HCT116 (cell line): Measurements from ENCODE around the gene MLANA.

Experiments used
- CEBPB ChIP-seq: IDR thresholded peaks from 2 replicates; pipeline ENCODE4 v1.6.1; 2012; ENCODE audit warnings: low read depth
- CTCF ChIP-seq, 3 experiments: fragments of 200-600 bp in 1 of 3; sonication (generic) in 1 of 3; IDR thresholded peaks in 2 of 3; conservative IDR thresholded peaks in 1 of 3; 2 replicates each; pipeline ENCODE4 v1.5.1; 2012 to 2017; ENCODE audit warnings: low read depth in 2 of 3, low read length in 2 of 3, antibody characterized with exemption in 1 of 3, borderline replicate concordance in 1 of 3, control low read depth in 1 of 3, mild to moderate bottlenecking in 1 of 3, mixed read lengths in 1 of 3, mixed run types in 1 of 3, moderate library complexity in 1 of 3; ENCODE audit not compliant: insufficient read depth in 1 of 3
- POLR2A ChIP-seq: IDR thresholded peaks from 2 replicates; pipeline ENCODE4 v1.7.0; 2011; ENCODE audit warnings: borderline replicate concordance; ENCODE audit not compliant: insufficient read depth, insufficient read length; ENCODE audit errors: extremely low read depth

GRCh38 chr9:5868235-5868634 is 22.5 kb upstream of the MLANA start:
- TF ChIP-seq POLR2A = no peak
- TF ChIP-seq CTCF (IDR thresholded peaks at IDR 0.05 in 2 of 3, conservative IDR thresholded peaks at IDR 0.05 in 1 of 3; ENCODE audit: borderline replicate concordance in 1 of 3, insufficient read depth in 1 of 3, low read depth in 2 of 3, low read length in 2 of 3) = no peak
- no peak for TF ChIP-seq CEBPB
